HK-2 (cell line): ENCODE results near the gene SPRYD4.
A peak's percentile ranks its signal among the peaks of the same experiment; 100 is the strongest.
"Not testable (repeated sequence)": the region's sequence is repeated elsewhere in the genome, so short reads cannot be mapped to it uniquely, and the experiment has no call there.

ENCODE experiments used
- DNase-seq: peaks from one replicate; pipeline ENCODE4 v3.0.0-alpha.2; 2018; ENCODE audit not compliant: unreplicated experiment

Gene SPRYD4

DNA sequence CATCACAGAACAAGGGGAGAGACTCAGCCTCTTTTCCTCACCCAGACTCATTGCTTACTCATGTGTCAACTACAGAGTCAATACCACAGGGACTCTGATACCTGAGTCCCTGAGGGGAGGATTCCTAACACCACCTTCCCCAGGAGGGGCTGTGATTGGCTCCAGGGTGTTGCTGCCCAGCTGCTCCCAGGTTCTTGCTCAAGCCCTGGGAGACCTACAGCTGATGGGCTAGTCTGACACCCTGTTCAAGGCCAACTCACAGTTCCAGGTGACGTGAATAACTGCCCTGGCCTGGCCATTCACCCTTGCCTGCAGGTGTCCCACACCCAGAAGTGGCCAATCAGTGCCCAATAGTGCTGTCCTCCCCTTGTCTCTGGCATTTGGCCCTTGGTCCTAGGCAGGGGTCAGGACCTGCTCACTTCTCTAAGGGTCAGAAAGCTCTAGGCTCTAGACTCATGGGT, 8.6 kb downstream of the SPRYD4 start:
- DNase-seq = no peak

- no peak for DNase-seq
These were observed 9.3 kb downstream of the SPRYD4 start for GRCh38 chr12:56477521-56478225.

GRCh38 chr12:56479625-56480024, 11.2 kb downstream of the SPRYD4 start:
- no peak for DNase-seq

GRCh38 chr12:56484566-56484965, 16.2 kb downstream of the SPRYD4 start:
- DNase-seq = no peak

DNA sequence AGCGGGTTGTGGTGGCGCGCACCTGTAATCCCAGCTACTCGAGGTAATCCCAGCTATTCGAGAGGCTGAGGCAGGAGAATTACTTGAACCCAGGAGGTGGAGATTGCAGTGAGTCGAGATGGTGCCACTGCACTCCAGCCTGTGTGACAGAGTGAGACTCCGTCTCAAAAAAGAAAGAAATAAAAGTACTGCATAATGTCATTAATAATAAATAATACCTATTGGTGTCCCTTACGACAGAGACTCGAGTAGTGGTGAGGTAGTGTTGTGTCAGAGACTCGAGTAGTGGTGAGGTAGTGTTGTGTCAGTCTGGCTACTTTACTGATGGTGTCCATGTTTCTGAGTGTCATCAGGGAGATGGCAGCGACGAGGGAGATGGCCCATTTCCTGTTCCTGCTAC, 18.3 kb downstream of the SPRYD4 start:
- no peak for DNase-seq

DNA sequence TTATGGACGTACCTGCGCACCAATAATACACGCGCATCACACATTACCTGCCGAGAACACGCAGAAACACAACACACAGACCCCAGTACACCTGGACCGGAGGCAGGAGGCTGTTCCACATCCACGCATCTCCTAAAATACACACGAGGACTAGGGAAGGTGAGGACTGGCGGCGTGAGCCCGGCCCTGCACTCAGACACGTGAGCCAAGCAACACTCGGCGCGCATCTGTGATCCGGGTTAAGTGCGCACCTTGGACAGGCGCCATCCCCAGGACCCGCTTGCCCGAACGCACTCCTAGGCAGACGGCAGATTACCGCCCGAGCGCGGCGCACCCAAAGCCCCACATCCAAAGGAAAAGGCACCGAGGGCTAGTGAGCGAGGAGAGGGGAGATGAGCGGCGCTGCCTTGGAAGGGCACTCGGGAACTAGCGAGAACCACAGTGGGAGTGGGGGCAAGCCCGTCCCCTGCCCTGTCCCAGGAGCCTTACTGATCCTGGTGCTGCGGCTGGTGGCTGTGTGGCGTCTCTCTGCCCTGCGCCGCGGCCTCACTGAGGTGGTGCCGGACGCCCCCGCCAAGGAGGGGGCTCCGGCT, 19.2 kb downstream of the SPRYD4 start:
- DNase-seq = peak; percentile 18

- DNase-seq = peak; percentile 79
These were observed 19.9 kb downstream of the SPRYD4 start, which contains the start of gene GLS2 for GRCh38 chr12:56488041-56488955. Gene GLS2 (minus strand): TSS chr12:56488161. CDS start chr12:56488118, 43 bp downstream.

DNA sequence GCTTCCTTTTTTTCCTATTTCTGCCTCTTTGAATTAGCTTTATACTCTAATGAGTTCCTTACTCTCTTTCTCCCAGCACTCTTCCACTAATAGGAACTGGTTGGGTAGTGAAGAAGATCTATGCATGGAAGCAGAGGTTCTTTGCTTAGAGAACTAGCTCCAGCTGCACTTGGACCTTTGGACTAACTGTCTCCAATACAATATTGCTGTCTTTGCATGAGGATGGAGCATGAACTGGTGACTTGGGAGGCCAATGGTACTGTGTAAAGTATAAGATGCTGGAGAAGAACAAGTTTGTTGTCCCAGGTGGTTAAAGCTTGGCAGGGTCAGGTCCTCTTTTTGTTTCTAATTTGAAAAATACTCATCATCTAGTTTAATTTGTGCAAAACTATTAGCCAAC, 22.0 kb downstream of the SPRYD4 start:
- DNase-seq = no peak

DNA sequence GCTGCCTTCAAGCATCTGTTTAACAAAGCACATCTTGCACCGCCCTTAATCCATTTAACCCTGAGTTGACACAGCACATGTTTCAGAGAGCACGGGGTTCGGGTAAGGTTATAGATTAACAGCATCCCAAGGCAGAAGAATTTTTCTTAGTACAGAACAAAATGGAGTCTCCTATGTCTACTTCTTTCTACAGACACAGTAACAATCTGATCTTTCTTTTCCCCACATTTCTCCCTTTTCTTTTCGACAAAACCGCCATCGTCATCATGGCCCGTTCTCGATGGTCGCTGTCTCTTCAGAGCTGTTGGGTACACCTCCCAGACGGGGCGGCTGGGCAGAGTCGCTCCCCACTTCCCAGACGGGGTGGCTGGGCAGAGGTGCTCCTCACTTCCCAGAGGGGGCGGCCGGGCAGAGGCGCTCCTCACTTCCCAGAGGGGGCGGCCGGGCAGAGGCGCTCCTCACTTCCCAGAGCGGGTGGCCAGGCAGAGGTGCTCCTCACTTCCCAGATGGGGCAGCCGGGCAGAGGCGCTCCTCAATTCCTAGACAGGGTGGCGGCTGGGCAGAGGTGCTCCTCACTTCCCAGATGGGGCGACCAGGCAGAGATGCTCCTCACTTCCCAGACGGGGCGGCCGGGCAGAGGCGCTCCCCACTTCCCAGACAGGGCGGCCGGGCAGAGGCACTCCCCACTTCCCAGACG, 25.2 kb downstream of the SPRYD4 start:
- DNase-seq = not testable (repeated sequence)

GRCh38 chr12:56494106-56494415, 25.7 kb downstream of the SPRYD4 start:
- DNase-seq = not testable (repeated sequence)

- DNase-seq = not testable (repeated sequence)
These were observed 26.1 kb downstream of the SPRYD4 start for GRCh38 chr12:56494481-56494880.

- peak; percentile 37 for DNase-seq
These were observed 28.3 kb downstream of the SPRYD4 start for GRCh38 chr12:56496704-56497103.

GRCh38 chr12:56498126-56498902, 29.9 kb downstream of the SPRYD4 start:
- not testable (repeated sequence) for DNase-seq

GRCh38 chr12:56499452-56499851, 31.1 kb downstream of the SPRYD4 start:
- DNase-seq = not testable (repeated sequence)

DNA sequence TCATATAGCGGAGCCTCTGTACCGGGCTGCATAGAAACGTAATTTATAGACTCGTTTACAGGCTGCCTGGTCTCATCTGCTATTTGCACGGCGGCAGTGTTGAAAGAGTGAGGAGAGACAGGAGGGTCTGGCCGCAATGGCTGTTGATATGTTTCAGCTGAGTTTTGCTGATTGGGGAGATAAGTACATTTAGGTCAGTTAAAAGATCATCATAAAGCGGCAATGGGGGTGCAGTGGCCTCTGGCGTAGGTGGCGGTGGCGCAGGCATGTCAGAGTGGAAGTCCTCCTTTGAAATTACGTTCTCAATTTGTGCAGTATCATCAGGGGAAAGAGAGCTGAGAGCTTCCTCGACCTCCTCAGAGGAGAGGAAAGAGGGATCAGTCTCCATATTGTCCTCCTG, 31.5 kb downstream of the SPRYD4 start:
- DNase-seq = not testable (repeated sequence)

GRCh38 chr12:56510786-56511185, 42.4 kb downstream of the SPRYD4 start:
- no peak for DNase-seq

DNA sequence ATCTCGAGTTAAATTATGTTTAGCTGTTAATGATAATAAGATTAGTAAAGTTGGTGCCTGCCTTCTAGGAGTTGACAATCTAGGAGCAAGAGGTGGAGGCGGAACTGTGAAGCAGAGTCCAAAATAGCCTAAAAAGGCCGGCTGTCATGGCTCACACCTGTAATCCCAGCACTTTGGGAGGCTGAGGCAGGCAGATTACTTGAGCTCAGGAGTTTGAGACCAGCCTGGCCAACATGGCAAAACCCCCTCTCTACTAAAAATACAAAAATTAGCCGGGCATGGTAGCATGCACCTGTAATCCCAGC, 45.6 kb downstream of the SPRYD4 start:
- DNase-seq = not testable (repeated sequence)

- DNase-seq = peak; percentile 36
These were observed 49.5 kb downstream of the SPRYD4 start for GRCh38 chr12:56517854-56518253.

GRCh38 chr12:56518570-56518969, 50.2 kb downstream of the SPRYD4 start:
- no peak for DNase-seq

GRCh38 chr12:56520048-56520447, 51.7 kb downstream of the SPRYD4 start:
- DNase-seq = no peak

DNA sequence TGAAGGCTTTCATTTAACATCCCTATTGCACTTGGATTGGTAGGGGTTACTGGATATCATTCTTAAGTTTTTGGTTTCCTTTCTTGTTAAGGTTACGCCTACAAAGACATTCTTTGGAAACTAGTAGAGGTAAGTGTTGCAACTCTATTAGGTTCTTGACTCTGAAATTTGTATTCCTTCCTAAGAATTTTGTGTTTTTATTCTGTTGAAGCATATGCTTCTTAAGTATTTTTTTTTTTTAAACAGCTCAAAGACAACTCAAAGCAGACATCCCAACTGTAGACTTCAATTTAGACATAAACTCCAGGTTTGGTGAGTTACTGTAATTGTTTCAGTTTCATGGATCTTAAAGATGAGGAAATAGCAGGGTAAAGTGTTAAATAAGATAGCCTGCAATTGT, 52.1 kb downstream of the SPRYD4 start:
- DNase-seq = no peak
